Peyer's patch (tissue), 4 donors: ENCODE results near the gene ATAD5.

Experiments used
- POLR2A ChIP-seq, 2 donors: fragments of 450-650 bp; IDR thresholded peaks; one replicate each; pipeline ENCODE4 v1.5.1; 2017; ENCODE audit warnings: antibody characterized with exemption in 2 of 2, mild to moderate bottlenecking in 2 of 2, moderate library complexity in 2 of 2
- TF ChIP-seq, protein P1 (sequence below), 6 experiments: fragments of 450-650 bp in 4 of 6; fragments of 200-600 bp in 2 of 6; sonication (generic) in 1 of 6; IDR thresholded peaks; one replicate each; pipeline ENCODE4 v1.5.1; 2017 to 2019; ENCODE audit warnings: antibody characterized with exemption in 6 of 6, mild to moderate bottlenecking in 3 of 6, moderate library complexity in 1 of 6

DNA sequence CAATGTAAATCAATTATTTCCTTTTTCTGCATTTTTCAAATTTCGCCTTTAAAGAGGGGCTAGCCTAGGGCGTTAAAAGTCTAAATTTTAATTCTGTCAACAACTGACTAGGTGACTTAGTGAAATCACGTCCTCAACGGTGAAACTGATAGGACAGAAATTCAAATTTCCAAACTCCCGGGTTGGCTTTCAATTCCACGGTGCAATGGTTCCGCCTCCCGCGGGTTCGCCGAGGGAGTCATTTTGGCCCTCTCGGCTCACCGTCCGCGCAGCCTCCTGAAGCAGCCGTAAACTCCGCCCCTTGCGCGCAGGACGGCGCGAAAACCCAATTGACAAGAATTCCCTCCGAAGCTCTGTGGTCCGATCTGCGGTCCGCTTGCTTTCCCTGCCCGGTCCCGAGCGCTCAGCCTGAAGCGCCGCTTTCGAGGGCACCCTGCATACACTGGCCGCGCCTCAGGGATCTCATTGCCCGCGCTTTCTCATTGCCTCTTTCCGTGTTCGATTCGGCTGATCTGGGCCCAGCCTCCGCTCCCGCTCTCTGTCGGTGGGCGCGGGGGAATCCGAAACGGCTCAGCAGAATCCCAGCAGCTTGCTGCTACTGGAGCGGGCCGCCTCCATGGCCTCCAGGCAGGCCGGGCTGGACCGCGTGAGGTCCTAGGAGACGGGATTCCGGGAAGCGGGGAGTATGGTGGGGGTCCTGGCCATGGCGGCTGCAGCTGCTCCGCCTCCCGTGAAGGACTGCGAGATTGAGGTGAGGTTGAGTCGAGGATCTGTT, at the start of gene ATAD5:
- TF ChIP-seq, protein P1, sequence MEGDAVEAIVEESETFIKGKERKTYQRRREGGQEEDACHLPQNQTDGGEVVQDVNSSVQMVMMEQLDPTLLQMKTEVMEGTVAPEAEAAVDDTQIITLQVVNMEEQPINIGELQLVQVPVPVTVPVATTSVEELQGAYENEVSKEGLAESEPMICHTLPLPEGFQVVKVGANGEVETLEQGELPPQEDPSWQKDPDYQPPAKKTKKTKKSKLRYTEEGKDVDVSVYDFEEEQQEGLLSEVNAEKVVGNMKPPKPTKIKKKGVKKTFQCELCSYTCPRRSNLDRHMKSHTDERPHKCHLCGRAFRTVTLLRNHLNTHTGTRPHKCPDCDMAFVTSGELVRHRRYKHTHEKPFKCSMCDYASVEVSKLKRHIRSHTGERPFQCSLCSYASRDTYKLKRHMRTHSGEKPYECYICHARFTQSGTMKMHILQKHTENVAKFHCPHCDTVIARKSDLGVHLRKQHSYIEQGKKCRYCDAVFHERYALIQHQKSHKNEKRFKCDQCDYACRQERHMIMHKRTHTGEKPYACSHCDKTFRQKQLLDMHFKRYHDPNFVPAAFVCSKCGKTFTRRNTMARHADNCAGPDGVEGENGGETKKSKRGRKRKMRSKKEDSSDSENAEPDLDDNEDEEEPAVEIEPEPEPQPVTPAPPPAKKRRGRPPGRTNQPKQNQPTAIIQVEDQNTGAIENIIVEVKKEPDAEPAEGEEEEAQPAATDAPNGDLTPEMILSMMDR (IDR thresholded peaks at IDR 0.05), result no peak
- TF ChIP-seq POLR2A (IDR thresholded peaks at IDR 0.05), result no peak
